ENCODE data around the gene CYP19A1.

CYP19A1 gene

GRCh38 chr15:51193979-51194378 lies 144.4 kb downstream of the CYP19A1 start:
- Histone ChIP-seq H2AFZ (ENCODE audit: low read depth) (no peak overlapping the region), H3K4me1 (ENCODE audit: low read depth, poor library complexity, severe bottlenecking) (peaks cover 6% of the 10 kb centered on the region), H3K4me3 (IDR thresholded peaks at IDR 0.05; ENCODE audit: insufficient read depth, low read depth, low read length) (no peak overlapping the region), H3K36me3 (ENCODE audit: insufficient read depth) (no peaks in the 10 kb centered on the region), H3K27ac (no peak overlapping the region), H4K20me1 (ENCODE audit: insufficient read depth) (no peaks in the 10 kb centered on the region), H3K27me3 (ENCODE audit: insufficient read depth, low read depth) (no peaks in the 10 kb centered on the region), H3K4me2 (no peak overlapping the region), H3K9ac (no peak overlapping the region), H3K79me2 (ENCODE audit: insufficient read depth, low read depth) (no peaks in the 10 kb centered on the region)
- TF ChIP-seq CTCF (conservative IDR thresholded peaks at IDR 0.05; ENCODE audit: low read depth, low read length): no peak

- no peak for TF ChIP-seq CTCF (conservative IDR thresholded peaks at IDR 0.05; ENCODE audit: low read depth, low read length)
- H3K4me2 ChIP-seq: no peak overlapping the region
- no peaks in the 10 kb centered on the region for H3K79me2 ChIP-seq (ENCODE audit: insufficient read depth, low read depth)
- H3K9ac ChIP-seq: no peak overlapping the region
- no peaks in the 10 kb centered on the region for H4K20me1 ChIP-seq (ENCODE audit: insufficient read depth)
- H2AFZ ChIP-seq (ENCODE audit: low read depth): no peak overlapping the region
- H3K4me3 ChIP-seq (IDR thresholded peaks at IDR 0.05; ENCODE audit: insufficient read depth, low read depth, low read length): no peak overlapping the region
- H3K4me1 ChIP-seq (ENCODE audit: low read depth, poor library complexity, severe bottlenecking): peaks cover 6% of the 10 kb centered on the region
- no peaks in the 10 kb centered on the region for H3K27me3 ChIP-seq (ENCODE audit: insufficient read depth, low read depth)
- H3K36me3 ChIP-seq (ENCODE audit: insufficient read depth): no peaks in the 10 kb centered on the region
- no peak overlapping the region for H3K27ac ChIP-seq
Observed at GRCh38 chr15:51193526-51193925, 144.9 kb downstream of the CYP19A1 start.

DNA sequence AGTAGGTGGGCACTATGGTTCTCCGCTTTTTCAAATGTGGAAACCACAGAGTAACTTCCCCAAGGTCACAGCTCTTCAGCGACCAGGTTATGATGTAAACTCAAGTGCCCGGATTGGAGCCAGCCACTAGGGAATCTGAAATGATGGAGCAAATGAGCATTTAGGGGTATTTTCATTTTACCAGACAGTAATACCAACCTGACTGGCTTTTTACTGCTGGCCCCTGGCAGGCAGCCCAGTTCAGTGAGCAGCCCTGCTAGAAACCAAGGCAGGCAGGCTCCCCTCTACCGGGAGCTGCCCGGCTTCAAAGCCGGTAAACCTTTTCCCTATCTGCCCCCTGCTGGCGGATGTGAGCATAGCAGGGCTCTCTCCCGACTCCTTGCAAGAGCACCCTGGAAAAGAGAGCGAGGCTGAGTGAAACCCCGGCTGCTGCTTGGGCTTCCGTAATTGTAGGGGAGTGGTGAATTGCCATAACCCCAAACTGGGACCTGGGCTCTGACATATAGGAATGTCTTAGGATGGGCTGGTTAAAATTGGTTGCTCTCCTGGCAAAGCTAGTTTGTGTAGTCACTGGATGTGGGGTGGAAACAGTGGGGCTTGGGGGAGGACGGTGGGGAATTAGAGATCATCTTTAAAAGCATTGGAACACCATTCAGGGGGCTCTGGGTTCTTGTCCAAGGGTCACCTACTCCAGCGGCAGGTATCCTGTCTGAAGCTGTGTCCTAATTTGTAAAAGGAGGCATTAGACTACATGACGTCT lies 145.7 kb downstream of the CYP19A1 start:
- H3K79me2 ChIP-seq (ENCODE audit: insufficient read depth, low read depth): no peaks in the 10 kb centered on the region
- no peaks in the 10 kb centered on the region for H4K20me1 ChIP-seq (ENCODE audit: insufficient read depth)
- H3K27ac ChIP-seq: no peak overlapping the region
- peaks cover 6% of the 10 kb centered on the region for H3K4me1 ChIP-seq (ENCODE audit: low read depth, poor library complexity, severe bottlenecking)
- H3K9ac ChIP-seq: no peak overlapping the region
- no peak overlapping the region for H3K4me3 ChIP-seq (IDR thresholded peaks at IDR 0.05; ENCODE audit: insufficient read depth, low read depth, low read length)
- H2AFZ ChIP-seq (ENCODE audit: low read depth): peak overlapping the region; percentile 48; the same call in 1 of the 2 replicates
- peak overlapping the region; percentile 58 for H3K4me2 ChIP-seq
- no peaks in the 10 kb centered on the region for H3K27me3 ChIP-seq (ENCODE audit: insufficient read depth, low read depth)
- H3K36me3 ChIP-seq (ENCODE audit: insufficient read depth): no peaks in the 10 kb centered on the region
- peak; percentile 96 for TF ChIP-seq CTCF (conservative IDR thresholded peaks at IDR 0.05; ENCODE audit: low read depth, low read length)

- H3K27ac ChIP-seq: no peak overlapping the region
- H3K4me2 ChIP-seq: no peak overlapping the region
- no peak overlapping the region for H3K4me3 ChIP-seq (IDR thresholded peaks at IDR 0.05; ENCODE audit: insufficient read depth, low read depth, low read length)
- no peak for TF ChIP-seq CTCF (conservative IDR thresholded peaks at IDR 0.05; ENCODE audit: low read depth, low read length)
- H2AFZ ChIP-seq (ENCODE audit: low read depth): no peak overlapping the region
- no peak overlapping the region for H3K9ac ChIP-seq
- no peaks in the 10 kb centered on the region for H3K27me3 ChIP-seq (ENCODE audit: insufficient read depth, low read depth)
- H3K79me2 ChIP-seq (ENCODE audit: insufficient read depth, low read depth): no peaks in the 10 kb centered on the region
- no peaks in the 10 kb centered on the region for H4K20me1 ChIP-seq (ENCODE audit: insufficient read depth)
- H3K36me3 ChIP-seq (ENCODE audit: insufficient read depth): no peaks in the 10 kb centered on the region
- peaks cover 6% of the 10 kb centered on the region for H3K4me1 ChIP-seq (ENCODE audit: low read depth, poor library complexity, severe bottlenecking)
Observed at GRCh38 chr15:51191766-51192165, 146.6 kb downstream of the CYP19A1 start.

Data from KMS-11 (cell line).